Cerebellar nuclear complex (tissue), 1 donor: ENCODE data around the gene MRPL42.
"Not testable (repeated sequence)": the region's sequence is repeated elsewhere in the genome, so short reads cannot be mapped to it uniquely, and the experiment has no call there.

ENCODE experiments used
- DNase-seq, 2 experiments: peaks; one replicate each; lab custom pipeline; 2025; lab: John Stamatoyannopoulos, UW

Gene MRPL42

DNA sequence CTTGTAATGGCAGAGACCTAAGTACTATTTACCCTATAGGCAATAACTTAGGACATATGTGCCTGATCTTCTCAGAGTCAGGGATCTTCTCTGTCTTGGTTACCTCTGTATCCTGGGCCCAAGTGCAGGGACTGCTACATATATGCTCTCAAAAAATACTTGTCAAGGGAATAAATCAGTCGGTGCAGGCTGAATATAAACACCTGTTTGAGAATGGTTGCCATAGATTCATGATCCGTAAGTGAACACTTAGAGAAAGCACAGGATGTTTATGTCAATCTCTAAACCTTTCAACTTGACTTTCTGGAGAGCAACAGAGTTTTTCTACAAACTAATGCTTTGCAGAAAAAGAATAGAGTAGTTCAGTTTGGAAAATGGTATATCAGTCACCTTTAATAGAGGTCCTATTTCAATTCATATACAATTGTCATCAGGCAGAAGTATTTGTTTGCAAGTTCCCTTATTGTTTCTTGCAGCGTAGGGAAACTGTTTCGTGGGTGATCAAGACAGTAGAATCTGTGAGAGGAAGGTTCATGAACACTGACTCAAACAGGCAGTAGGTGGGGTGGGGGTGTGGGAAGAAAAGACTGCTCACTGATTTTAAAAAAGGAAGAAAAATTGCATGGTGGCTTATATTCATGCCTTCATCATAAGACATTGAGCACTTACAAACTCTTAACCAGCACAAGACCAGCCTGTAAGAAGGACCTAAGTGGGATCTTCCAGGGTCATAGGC is 19.6 kb upstream of the MRPL42 start:
- DNase-seq: no peak

DNA sequence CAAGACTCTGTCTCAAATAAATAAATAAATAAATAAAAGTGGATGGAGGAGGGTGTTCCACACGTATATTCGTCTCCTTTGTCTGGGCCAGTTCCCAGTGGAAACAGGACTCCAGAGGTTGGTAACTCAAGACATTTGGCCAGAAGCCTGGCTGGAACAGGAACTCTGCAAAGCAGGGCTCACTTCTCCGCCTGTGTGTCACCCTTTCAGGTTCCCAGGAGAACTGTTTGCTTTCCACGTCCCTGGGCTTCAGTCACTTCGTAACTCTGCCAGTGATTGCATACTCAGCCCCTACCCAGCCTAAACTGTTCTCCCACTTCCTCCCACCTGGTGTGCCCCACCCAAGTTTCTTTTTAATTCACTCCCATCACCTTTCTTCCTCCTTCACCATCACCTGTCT is 18.5 kb upstream of the MRPL42 start:
- no peak for DNase-seq

DNA sequence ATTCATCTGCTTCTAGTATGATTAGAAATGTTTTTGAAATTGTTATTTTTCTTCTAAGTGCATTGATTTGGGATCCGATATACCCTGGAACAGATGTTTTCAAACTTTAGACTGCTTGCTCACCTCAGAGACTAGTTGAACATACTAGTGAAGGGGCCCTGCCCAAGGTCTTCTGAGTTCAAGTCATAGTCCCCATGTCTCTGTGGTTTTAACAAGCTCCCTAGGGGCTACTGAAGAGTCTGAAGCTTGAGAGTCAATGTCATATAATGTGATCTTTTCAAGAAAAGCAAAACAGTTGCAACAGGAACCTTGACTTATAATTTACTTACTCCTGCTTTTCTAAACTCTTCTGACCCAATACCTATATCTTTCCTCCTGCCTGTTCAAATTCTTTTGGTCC is 18.0 kb upstream of the MRPL42 start:
- DNase-seq: no peak

DNA sequence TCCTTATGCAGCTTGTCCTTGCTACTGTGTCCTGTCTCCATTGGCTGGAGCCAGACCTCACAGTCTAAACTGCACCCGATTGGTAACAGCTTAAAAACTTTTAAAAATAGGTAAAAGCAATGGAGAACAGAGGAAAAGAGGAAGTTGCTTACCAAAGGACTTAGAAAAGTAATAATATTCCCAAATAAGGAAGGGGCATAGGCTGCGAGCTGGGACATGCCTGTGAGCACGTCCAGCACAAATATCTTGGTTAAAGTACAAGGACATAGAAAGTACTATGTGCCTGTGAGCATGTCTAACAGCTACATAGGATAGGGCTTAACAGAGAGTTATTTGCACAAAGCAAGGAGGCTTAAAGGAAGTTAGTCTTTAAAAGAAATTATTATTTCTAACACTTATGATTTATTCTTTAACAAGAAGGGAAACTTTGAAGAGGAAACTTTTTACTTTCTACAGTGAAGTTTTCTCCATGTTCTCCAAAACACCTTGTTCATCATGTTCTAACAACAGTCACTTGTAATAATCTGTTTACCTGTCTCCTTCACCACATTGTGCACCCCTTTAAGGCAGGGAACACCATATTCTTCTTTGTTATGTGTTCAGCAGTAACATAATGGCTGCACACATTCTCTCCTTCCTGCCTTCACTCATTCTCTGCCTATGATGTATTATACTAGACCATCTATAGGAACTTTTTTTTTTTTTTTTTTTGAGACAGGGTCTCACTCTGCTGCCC is 15.7 kb upstream of the MRPL42 start:
- no peak for DNase-seq

DNA sequence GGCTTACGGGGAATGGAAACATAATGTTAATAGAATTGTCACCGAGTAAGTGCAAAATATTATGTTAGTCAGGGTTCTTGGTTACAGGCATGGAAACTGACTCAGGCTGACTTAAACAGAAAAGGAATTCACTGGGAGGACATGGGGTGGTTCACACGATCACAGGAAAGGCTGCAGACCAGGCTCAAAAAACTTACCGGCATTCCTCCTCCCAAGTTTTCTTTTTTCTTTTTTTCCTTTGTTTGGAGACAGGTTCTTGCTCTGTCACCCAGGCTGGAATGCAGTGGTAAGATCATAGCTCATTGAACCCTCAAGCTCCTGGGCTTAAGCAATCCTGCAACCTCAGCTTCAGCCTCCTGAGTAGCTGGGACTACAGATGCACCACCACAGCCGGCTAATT is 13.7 kb upstream of the MRPL42 start:
- no peak for DNase-seq

GRCh38 chr12:93456077-93456476 is 11.2 kb upstream of the MRPL42 start:
- DNase-seq: no peak

DNA sequence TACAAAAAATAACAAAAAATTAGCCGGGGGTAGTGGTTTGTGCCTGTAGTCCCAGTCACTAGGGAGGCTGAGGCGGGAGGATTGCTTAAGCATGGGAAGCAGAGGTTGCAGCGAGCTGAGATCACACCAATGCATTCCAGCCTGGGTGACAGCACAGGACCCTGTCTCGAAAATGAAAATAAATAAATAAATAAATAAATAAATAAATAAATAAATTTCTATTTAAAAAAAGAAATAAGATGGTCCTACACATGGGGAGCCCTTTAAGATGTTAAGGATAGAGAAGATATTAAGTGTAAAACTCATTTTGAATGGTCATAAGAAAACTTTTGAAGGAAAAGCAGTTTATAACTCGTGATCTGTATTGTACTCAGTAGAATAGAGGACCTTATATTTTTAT is 8.2 kb upstream of the MRPL42 start:
- no peak for DNase-seq

DNA sequence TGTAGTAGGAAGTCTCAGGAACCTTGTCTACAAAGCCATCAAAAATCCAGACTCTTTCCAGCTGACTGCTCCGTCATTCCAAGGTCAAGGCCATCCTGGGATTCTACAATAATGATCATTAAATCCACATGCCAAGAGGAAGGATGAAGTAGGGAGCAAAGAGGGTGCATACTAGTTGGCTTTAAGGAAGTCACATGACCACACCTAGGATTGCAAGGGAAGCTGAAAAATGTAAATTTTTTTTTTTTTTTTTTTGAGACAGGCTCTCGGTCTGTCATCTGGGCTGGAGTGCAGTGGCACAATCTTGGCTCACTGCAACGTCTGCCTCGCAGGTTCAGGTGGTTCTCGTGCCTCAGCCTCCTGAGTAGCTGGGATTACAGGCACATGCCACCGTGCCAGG is 7.3 kb upstream of the MRPL42 start:
- DNase-seq: no peak

DNA sequence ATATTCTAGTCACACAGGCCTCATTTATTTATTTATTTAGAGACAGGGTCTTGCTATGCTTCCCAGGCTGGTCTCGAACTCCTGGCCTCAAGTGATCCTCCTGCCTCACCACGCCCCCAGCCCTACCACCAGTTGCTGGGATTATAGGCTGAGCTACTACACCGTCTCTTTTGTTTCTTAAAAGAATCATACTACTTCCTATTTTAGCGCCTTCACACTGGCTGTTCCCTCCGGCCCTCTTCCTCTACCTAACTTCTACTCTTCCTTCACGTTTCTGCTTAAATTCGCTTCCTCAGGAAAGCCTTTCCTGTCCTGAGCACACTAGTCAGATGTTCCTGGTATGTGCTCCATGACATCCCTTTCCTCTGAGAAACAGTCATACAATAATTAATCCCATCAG is 6.4 kb upstream of the MRPL42 start:
- no peak for DNase-seq

GRCh38 chr12:93461503-93461902 is 5.8 kb upstream of the MRPL42 start:
- DNase-seq: no peak

GRCh38 chr12:93465841-93466240 is 1.5 kb upstream of the MRPL42 start:
- DNase-seq: no peak

- DNase-seq: no peak
These were observed 526 bp upstream of the MRPL42 start for GRCh38 chr12:93466625-93467350.

DNA sequence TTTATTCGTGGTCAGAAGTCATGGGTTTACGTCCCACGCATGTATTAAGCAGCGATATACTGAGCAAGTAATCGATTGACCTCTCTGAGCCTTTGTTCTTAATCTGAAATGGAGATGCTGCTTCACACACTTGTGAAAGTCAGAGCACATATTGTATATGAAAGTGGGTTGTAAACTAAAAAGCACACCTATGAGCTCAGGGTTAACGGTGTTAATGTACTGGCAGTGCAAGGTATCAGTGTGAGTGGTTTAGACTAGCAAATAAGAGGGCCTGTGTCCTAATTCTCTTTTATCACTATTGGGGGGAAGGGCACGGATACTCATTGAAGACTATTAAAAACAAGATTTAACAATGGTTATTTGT is 676 bp downstream of the MRPL42 start:
- no peak for DNase-seq

DNA sequence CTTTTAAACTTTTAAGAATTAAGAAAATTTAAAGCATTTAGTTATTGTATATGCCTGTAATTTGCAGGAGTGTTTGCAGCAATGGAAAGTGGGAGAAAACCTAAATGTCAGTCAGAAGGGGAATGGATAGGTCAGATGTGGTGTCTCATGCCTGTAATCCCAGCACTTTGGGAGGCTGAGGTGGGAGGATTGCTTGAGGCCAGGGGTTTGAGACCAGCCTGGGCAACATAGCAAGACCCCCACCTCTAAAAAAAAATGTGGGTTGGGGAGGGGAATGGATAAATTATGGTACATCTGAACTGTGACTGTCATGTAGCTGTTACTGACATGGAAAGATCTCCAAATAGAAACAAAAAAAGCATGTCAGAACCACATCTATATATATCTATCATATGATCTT is 2.1 kb downstream of the MRPL42 start:
- no peak for DNase-seq

DNA sequence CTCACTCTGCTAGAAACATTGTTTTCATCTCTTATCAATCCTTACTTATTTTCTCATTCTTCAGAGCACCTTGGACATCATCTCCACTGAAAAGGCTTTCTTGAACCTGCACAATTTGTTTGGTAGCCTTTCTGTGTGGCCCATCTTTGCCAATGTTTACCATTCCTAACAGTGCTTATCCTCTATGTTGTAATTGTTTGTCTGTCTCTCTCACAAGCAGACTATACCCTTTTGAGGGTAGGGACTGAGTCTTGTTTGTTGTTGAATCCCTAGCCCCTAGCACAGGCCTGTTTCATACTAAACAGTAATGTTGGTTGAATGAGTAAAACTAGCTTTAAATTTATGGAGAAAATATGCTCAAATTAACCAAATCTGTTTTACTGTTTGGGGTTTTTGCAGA is 9.2 kb downstream of the MRPL42 start:
- DNase-seq: no peak

GRCh38 chr12:93482721-93483120 is 15.4 kb downstream of the MRPL42 start:
- DNase-seq: no peak

DNA sequence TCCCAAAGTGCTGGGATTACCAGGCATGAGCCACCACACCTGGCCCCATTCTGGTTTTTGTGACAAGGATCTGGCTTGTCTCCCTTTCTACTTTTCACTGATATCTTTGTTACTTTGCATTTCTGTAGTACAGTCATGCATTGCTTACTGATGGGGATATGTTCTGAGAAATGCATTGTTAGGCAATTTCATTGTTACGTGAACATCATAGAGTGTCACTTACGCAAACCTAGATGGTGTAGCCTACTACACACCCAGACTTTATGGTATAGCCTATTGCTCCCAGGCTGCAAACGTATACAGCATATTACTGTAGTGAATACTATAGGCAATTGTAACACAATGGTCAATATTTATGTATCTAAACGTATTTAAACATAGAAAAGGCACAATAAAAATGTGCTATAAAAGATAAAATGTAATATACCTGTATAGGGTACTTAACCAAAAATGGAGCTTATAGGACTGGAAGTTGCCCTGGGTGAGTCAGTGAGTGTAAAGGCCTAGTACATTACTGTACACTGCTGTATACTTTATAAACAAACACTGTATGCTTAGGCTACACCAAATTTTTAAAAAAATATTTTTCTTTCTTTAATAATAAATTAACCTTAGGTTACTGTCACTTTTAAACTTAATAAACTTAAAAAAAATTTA is 16.0 kb downstream of the MRPL42 start:
- no peak for DNase-seq

GRCh38 chr12:93484315-93484981 is 17.1 kb downstream of the MRPL42 start:
- no peak for DNase-seq

DNA sequence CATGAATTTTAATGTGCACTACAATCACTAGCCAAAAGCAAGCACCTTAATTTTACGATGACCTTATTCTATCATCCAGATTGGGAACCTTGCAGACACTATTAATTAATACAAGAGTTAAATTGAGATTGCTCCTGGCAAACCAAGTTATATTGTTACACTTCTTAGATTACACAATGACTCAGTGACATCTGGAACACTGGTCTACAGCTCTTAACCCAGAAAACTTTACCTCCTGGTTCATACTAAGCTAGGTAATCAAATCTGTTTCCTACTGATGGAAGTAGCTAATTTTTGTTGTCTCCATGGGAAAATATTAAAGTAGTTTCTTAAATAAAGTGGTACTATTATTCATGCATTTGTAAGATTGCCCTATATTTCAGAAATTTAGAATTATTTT is 25.5 kb downstream of the MRPL42 start:
- DNase-seq: not testable (repeated sequence)

DNA sequence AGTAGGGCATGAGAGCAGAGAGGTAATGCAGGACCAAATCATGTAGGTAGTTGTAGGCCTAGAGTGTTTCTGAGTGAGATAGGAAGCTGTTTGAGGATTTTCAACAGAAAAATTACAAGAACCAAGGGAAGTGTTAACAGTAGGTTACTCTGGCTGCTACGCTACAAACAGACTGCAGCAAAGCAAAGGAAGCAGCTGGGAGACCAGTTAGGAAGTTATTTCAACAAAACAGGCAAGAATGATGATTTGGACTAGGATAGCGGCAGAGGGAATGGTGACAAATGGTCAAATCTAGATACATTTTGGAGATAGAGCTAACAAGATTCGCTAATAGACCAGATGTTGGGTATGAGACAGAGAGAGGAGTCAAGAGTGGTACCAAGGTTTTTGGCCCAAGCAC is 26.8 kb downstream of the MRPL42 start:
- DNase-seq: no peak

DNA sequence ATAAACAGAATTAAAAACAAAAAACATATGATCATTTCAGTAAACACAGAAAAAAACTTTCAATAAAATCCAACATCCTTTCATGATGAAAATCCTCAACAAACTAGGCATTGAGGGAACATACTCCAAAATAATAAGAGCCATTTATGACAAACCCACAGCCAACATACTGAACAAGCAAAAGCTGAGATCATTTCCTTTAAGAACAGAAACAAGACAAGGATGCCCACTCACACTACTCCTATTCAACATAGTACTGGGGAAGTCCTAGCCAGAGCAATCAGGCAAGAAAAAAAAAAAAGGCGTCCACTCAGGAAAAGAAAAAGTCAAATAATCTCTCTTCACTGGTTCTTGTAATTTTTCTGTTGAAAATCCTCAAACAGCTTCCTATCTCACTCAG is 30.1 kb downstream of the MRPL42 start:
- DNase-seq: no peak

GRCh38 chr12:93498813-93499212 is 31.5 kb downstream of the MRPL42 start:
- DNase-seq: not testable (repeated sequence)
